HEK293 (cell line): Measurements from ENCODE around the gene ANGPTL2.

ENCODE experiments used
- BCL6B ChIP-seq: fragments of 450-650 bp; formaldehyde crosslinking; IDR thresholded peaks from 2 replicates; pipeline ENCODE4 v1.5.1; 2017; ENCODE audit warnings: missing biosample characterization, missing genetic modification characterization
- EGR2 ChIP-seq: fragments of 450-650 bp; formaldehyde crosslinking; IDR thresholded peaks from 2 replicates; pipeline ENCODE4 v1.5.1; 2016; ENCODE audit warnings: low read depth, missing biosample characterization, missing genetic modification characterization
- HOXA7 ChIP-seq: sonication (generic); formaldehyde crosslinking; IDR thresholded peaks from 2 replicates; pipeline ENCODE4 v1.8.1; 2022; ENCODE audit warnings: missing genetic modification reagents, borderline replicate concordance
- HOXC10 ChIP-seq: sonication (generic); formaldehyde crosslinking; IDR thresholded peaks from 2 replicates; pipeline ENCODE4 v1.8.1; 2023; ENCODE audit warnings: mild to moderate bottlenecking, missing genetic modification reagents
- KLF1 ChIP-seq: fragments of 450-650 bp; formaldehyde crosslinking; IDR thresholded peaks from 2 replicates; pipeline ENCODE4 v1.5.1; 2016; ENCODE audit warnings: missing biosample characterization, missing genetic modification characterization
- OSR2 ChIP-seq: fragments of 450-650 bp; formaldehyde crosslinking; IDR thresholded peaks from 2 replicates; pipeline ENCODE4 v1.5.1; 2016; ENCODE audit warnings: missing biosample characterization, missing genetic modification characterization
- OVOL3 ChIP-seq: fragments of 450-650 bp; formaldehyde crosslinking; IDR thresholded peaks from 2 replicates; pipeline ENCODE4 v1.5.1; 2016; ENCODE audit warnings: missing biosample characterization, missing genetic modification characterization
- SETDB1 ChIP-seq: IDR thresholded peaks from one replicate; pipeline ENCODE4 v1.6.1; 2017; ENCODE audit warnings: mild to moderate bottlenecking, low read length, moderate library complexity, mixed read lengths; ENCODE audit not compliant: insufficient read length
- ZBTB10 ChIP-seq: fragments of 450-650 bp; formaldehyde crosslinking; IDR thresholded peaks from 2 replicates; pipeline ENCODE4 v1.5.1; 2016; ENCODE audit warnings: missing biosample characterization, missing genetic modification characterization
- ZBTB17 ChIP-seq: fragments of 450-650 bp; formaldehyde crosslinking; IDR thresholded peaks from 2 replicates; pipeline ENCODE4 v1.5.1; 2016; ENCODE audit warnings: missing biosample characterization, missing genetic modification characterization
- ZBTB48 ChIP-seq: fragments of 450-650 bp; formaldehyde crosslinking; IDR thresholded peaks from 2 replicates; pipeline ENCODE4 v1.5.1; 2016; ENCODE audit warnings: missing biosample characterization, missing genetic modification characterization
- ZEB2 ChIP-seq: fragments of 450-650 bp; formaldehyde crosslinking; IDR thresholded peaks from 2 replicates; pipeline ENCODE4 v1.5.1; 2016; ENCODE audit warnings: missing biosample characterization, missing genetic modification characterization
- ZFP3 ChIP-seq: fragments of 450-650 bp; formaldehyde crosslinking; IDR thresholded peaks from 2 replicates; pipeline ENCODE4 v1.5.1; 2016; ENCODE audit warnings: low read depth, missing biosample characterization, missing genetic modification characterization
- ZFP69B ChIP-seq: fragments of 450-650 bp; formaldehyde crosslinking; IDR thresholded peaks from 2 replicates; pipeline ENCODE4 v1.5.1; 2016; ENCODE audit warnings: missing biosample characterization, missing genetic modification characterization
- ZNF157 ChIP-seq: fragments of 450-650 bp; formaldehyde crosslinking; IDR thresholded peaks from 2 replicates; pipeline ENCODE4 v1.5.1; 2016; ENCODE audit warnings: missing biosample characterization, missing genetic modification characterization
- ZNF175 ChIP-seq: fragments of 450-650 bp; formaldehyde crosslinking; IDR thresholded peaks from 2 replicates; pipeline ENCODE4 v1.5.1; 2016; ENCODE audit warnings: missing biosample characterization, missing genetic modification characterization
- ZNF280D ChIP-seq: fragments of 450-650 bp; formaldehyde crosslinking; IDR thresholded peaks from 2 replicates; pipeline ENCODE4 v1.5.1; 2016; ENCODE audit warnings: missing biosample characterization, missing genetic modification characterization
- ZNF341 ChIP-seq: fragments of 450-650 bp; formaldehyde crosslinking; IDR thresholded peaks from 2 replicates; pipeline ENCODE4; 2016; ENCODE audit warnings: low read depth, missing biosample characterization, missing genetic modification characterization
- ZNF391 ChIP-seq: fragments of 450-650 bp; formaldehyde crosslinking; IDR thresholded peaks from 2 replicates; pipeline ENCODE4 v1.5.1; 2016; ENCODE audit warnings: low read depth, missing biosample characterization, missing genetic modification characterization, borderline replicate concordance
- ZNF404 ChIP-seq: fragments of 450-650 bp; formaldehyde crosslinking; IDR thresholded peaks from 2 replicates; pipeline ENCODE4 v1.5.1; 2017; ENCODE audit warnings: missing biosample characterization, missing genetic modification characterization
- ZNF416 ChIP-seq: fragments of 450-650 bp; formaldehyde crosslinking; IDR thresholded peaks from 2 replicates; pipeline ENCODE4 v1.5.1; 2016; ENCODE audit warnings: missing biosample characterization, missing genetic modification characterization
- ZNF571 ChIP-seq: fragments of 450-650 bp; formaldehyde crosslinking; IDR thresholded peaks from 2 replicates; pipeline ENCODE4 v1.5.0; 2017; ENCODE audit warnings: missing biosample characterization, missing genetic modification characterization
- ZNF645 ChIP-seq: fragments of 450-650 bp; formaldehyde crosslinking; IDR thresholded peaks from 2 replicates; pipeline ENCODE4; 2016; ENCODE audit warnings: missing biosample characterization, missing genetic modification characterization
- ZNF776 ChIP-seq: fragments of 450-650 bp; formaldehyde crosslinking; IDR thresholded peaks from 2 replicates; pipeline ENCODE4 v1.5.0; 2017; ENCODE audit warnings: missing biosample characterization, missing genetic modification characterization, borderline replicate concordance
- ZNF837 ChIP-seq: fragments of 450-650 bp; formaldehyde crosslinking; IDR thresholded peaks from 2 replicates; pipeline ENCODE4 v1.5.1; 2016; ENCODE audit warnings: missing biosample characterization, missing genetic modification characterization
- TF ChIP-seq, protein P1 (sequence below): fragments of 450-650 bp; formaldehyde crosslinking; IDR thresholded peaks from 2 replicates; pipeline ENCODE4 v1.5.1; 2017; ENCODE audit warnings: missing biosample characterization, missing genetic modification characterization
- TF ChIP-seq, protein P2 (sequence below): fragments of 450-650 bp; formaldehyde crosslinking; IDR thresholded peaks from 2 replicates; pipeline ENCODE4 v1.5.0; 2017; ENCODE audit warnings: missing biosample characterization, missing genetic modification characterization, borderline replicate concordance

ANGPTL2 gene

DNA sequence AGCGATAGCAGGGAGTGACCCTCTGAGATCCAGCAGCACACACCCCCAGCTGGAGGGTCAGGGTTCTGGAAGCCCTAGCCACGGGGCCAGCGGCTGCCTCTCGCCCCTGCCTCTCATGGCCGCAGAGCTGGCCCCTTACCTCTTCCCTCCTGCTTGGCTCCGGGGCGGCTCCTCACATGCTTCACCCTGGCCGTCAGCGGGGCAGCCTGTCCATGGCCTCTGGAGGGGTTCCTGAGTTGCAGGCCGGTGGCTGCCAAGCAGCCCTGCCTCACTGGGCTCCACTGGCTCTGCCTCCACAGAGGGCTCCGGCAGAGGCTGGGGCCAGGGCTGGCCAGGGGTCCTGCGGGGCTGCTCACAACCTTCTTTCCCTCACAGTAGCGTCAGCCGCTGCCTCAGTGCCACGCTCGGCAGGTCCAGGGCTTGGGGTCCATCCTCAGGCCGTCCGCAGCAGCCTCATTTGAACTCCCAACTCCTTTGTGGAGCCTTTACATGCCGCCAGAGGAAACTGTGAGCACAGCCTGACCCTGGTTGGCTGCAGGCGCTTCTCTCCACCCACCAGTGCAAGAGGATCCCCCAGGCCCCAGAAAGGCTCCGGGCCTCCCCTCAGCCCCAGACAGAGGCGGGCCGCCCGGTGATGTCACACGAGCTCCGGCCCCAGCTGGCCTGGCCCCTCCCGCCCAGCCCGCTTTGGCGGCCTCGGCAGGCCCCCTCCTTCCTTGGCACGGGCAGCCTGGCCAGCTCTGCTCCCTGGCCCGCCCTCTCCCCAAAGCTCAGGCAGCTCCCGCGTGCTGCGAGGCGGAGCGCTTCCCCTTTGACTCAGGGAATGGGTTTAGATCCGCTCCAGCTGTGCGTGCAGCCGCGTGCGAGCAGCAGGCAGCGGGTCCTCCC, at the start of gene ANGPTL2 (continued):
- no peak for TF ChIP-seq ZNF776 (tag by site-specific recombination)
- TF ChIP-seq ZNF280D (tag by site-specific recombination): no peak
- TF ChIP-seq ZBTB17: peak; percentile 41; the same call in 1 of the 2 replicates
- no peak for TF ChIP-seq ZBTB10
- TF ChIP-seq ZBTB48: peak; percentile 56; the same call in 1 of the 2 replicates
- no peak for TF ChIP-seq ZNF175
- no peak for TF ChIP-seq OSR2 (tag by site-specific recombination)
- TF ChIP-seq ZNF645: no peak
- TF ChIP-seq EGR2 (tag by site-specific recombination): 0 out of 2 replicates have a peak, but pooled peaks have one; percentile 22
- no peak for TF ChIP-seq ZNF416
- TF ChIP-seq HOXC10: no peak
- peak; percentile 56 for TF ChIP-seq KLF1 (tag by site-specific recombination)
- TF ChIP-seq ZNF157: no peak
- TF ChIP-seq, protein P1, sequence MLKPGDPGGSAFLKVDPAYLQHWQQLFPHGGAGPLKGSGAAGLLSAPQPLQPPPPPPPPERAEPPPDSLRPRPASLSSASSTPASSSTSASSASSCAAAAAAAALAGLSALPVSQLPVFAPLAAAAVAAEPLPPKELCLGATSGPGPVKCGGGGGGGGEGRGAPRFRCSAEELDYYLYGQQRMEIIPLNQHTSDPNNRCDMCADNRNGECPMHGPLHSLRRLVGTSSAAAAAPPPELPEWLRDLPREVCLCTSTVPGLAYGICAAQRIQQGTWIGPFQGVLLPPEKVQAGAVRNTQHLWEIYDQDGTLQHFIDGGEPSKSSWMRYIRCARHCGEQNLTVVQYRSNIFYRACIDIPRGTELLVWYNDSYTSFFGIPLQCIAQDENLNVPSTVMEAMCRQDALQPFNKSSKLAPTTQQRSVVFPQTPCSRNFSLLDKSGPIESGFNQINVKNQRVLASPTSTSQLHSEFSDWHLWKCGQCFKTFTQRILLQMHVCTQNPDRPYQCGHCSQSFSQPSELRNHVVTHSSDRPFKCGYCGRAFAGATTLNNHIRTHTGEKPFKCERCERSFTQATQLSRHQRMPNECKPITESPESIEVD (tag by site-specific recombination): no peak
- TF ChIP-seq ZNF341: peak; percentile 15; the same call in 1 of the 2 replicates
- no peak for TF ChIP-seq ZEB2 (tag by site-specific recombination)
- no peak for TF ChIP-seq ZFP3
- TF ChIP-seq, protein P2, sequence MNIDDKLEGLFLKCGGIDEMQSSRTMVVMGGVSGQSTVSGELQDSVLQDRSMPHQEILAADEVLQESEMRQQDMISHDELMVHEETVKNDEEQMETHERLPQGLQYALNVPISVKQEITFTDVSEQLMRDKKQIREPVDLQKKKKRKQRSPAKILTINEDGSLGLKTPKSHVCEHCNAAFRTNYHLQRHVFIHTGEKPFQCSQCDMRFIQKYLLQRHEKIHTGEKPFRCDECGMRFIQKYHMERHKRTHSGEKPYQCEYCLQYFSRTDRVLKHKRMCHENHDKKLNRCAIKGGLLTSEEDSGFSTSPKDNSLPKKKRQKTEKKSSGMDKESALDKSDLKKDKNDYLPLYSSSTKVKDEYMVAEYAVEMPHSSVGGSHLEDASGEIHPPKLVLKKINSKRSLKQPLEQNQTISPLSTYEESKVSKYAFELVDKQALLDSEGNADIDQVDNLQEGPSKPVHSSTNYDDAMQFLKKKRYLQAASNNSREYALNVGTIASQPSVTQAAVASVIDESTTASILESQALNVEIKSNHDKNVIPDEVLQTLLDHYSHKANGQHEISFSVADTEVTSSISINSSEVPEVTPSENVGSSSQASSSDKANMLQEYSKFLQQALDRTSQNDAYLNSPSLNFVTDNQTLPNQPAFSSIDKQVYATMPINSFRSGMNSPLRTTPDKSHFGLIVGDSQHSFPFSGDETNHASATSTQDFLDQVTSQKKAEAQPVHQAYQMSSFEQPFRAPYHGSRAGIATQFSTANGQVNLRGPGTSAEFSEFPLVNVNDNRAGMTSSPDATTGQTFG: no peak
- TF ChIP-seq ZNF404 (tag by site-specific recombination): no peak
- TF ChIP-seq BCL6B: no peak
- no peak for TF ChIP-seq ZNF391
- no peak for TF ChIP-seq HOXA7 (CRISPR knock-in tag)
- no peak for TF ChIP-seq ZNF571 (tag by site-specific recombination)
- no peak for TF ChIP-seq SETDB1
- TF ChIP-seq ZFP69B: no peak
- TF ChIP-seq OVOL3: no peak
- TF ChIP-seq ZNF837: no peak
